Endodermal cell (in vitro differentiated cells): Measurements from ENCODE around the gene PCSK9. TPM values are rescaled to one million over a fixed set of nuclear protein-coding genes. Genes with fewer than 3 reads are reported as not detected.

Experiments used
- DNase-seq: peaks from one replicate; pipeline ENCODE4 v3.0.0-alpha.2; 2017
- H3K27ac ChIP-seq: 2 replicates; pipeline ENCODE4 v1.5.1; 2013; ENCODE audit warnings: mild to moderate bottlenecking, low read depth, low read length, moderate library complexity
- H3K27me3 ChIP-seq: 2 replicates; pipeline ENCODE4 v1.6.1; 2013; ENCODE audit warnings: mild to moderate bottlenecking, low read length, moderate library complexity; ENCODE audit not compliant: insufficient read depth, control insufficient read depth, poor library complexity, severe bottlenecking
- H3K36me3 ChIP-seq: 2 replicates; pipeline ENCODE4 v1.7.0; 2013; ENCODE audit warnings: mild to moderate bottlenecking, low read length, moderate library complexity; ENCODE audit not compliant: control insufficient read depth, insufficient read depth
- H3K4me1 ChIP-seq: one replicate; pipeline ENCODE4 v1.7.0; 2013; ENCODE audit warnings: low read length; ENCODE audit not compliant: control insufficient read depth, insufficient read depth
- H3K4me3 ChIP-seq: 2 replicates; pipeline ENCODE4 v1.5.1; 2013; ENCODE audit warnings: mild to moderate bottlenecking, low read length, moderate library complexity
- H3K9ac ChIP-seq: 2 replicates; pipeline ENCODE4 v1.6.1; 2013; ENCODE audit warnings: mild to moderate bottlenecking, low read length, moderate library complexity; ENCODE audit not compliant: poor library complexity, severe bottlenecking; ENCODE audit errors: extremely low read depth
- H3K9me3 ChIP-seq: 2 replicates; pipeline ENCODE4 v1.6.1; 2013; ENCODE audit warnings: mild to moderate bottlenecking, low read length, moderate library complexity; ENCODE audit not compliant: control insufficient read depth
- H3K27ac Mint-ChIP-seq: 2 replicates; pipeline ENCODE4 v1.8.0; 2020; ENCODE audit warnings: mixed read lengths
- H3K27me3 Mint-ChIP-seq: 2 replicates; pipeline ENCODE4 v1.8.0; 2021; ENCODE audit warnings: mild to moderate bottlenecking, mixed read lengths; ENCODE audit not compliant: insufficient read depth
- H3K36me3 Mint-ChIP-seq: 2 replicates; pipeline ENCODE4 v1.8.0; 2020; ENCODE audit warnings: low read depth, mixed read lengths
- H3K4me1 Mint-ChIP-seq: 2 replicates; pipeline ENCODE4 v1.8.0; 2020; ENCODE audit warnings: mixed read lengths
- H3K4me3 Mint-ChIP-seq: 2 replicates; pipeline ENCODE4 v1.8.0; 2020; ENCODE audit warnings: mild to moderate bottlenecking, moderate library complexity, mixed read lengths
- H3K9me3 Mint-ChIP-seq: 2 replicates; pipeline ENCODE4 v1.8.0; 2020; ENCODE audit warnings: mild to moderate bottlenecking, mixed read lengths
- CTCF ChIP-seq: fragments of 200-600 bp; sonication (generic); conservative IDR thresholded peaks from 2 replicates; pipeline ENCODE4 v1.5.0; 2021; ENCODE audit warnings: antibody characterized with exemption, mild to moderate bottlenecking
- WGBS, 2 experiments: methylation state at CpG; one replicate each; pipeline versions ENCODE4 v1.1.5 to v1.1.7; 2013; ENCODE audit warnings: missing lambda C conversion rate in 2 of 2, mixed read lengths in 1 of 2; ENCODE audit not compliant: insufficient coverage in 1 of 2, insufficient read length in 1 of 2; 5-methylcytosine and 5-hydroxymethylcytosine counted together
- total RNA-seq, 2 donors: library from RNA; stranded (reverse); fragmentation: NEBNext Ultra II Directional in 1 of 2; extraction: Animal tissue kit (Norgen Biotek cat#: 25700) in 1 of 2; gene quantifications; 2 replicates in 1 of 2; 3 replicates in 1 of 2; pipeline ENCODE4 v1.2.1, GENCODE V29; 2021

Gene PCSK9
- total RNA-seq, 2 donors from 2014 or later, result 26.1 to 59.9 TPM

GRCh38 chr1:55057270-55057955 is 18.1 kb downstream of the PCSK9 start:
- peaks cover 3% of the 10 kb centered on the region for H3K36me3 ChIP-seq
- H3K9me3 ChIP-seq, result no peaks in the 10 kb centered on the region
- Mint-ChIP-seq H3K27ac (no peak overlapping the region), H3K9me3 (no peaks in the 10 kb centered on the region), H3K4me3 (no peak overlapping the region), H3K27me3 (no peaks in the 10 kb centered on the region), H3K36me3 (peaks cover 55% of the 10 kb centered on the region), H3K4me1 (no peaks in the 10 kb centered on the region)
- TF ChIP-seq CTCF, result no peak
- H3K4me1 ChIP-seq, result no peaks in the 10 kb centered on the region
- no peak overlapping the region for H3K27ac ChIP-seq
- no peak overlapping the region for H3K4me3 ChIP-seq
- no peak overlapping the region for H3K9ac ChIP-seq
- H3K27me3 ChIP-seq, result no peaks in the 10 kb centered on the region
- 89 to 97% methylated on average over 12 to 15 of the region's 15 CpGs for WGBS, 2 experiments
- DNase-seq, result no peak

GRCh38 chr1:55057956-55058298 is 18.6 kb downstream of the PCSK9 start:
- Mint-ChIP-seq H3K4me1 (no peaks in the 10 kb centered on the region), H3K4me3 (no peak overlapping the region), H3K27me3 (no peaks in the 10 kb centered on the region), H3K36me3 (peaks cover 56% of the 10 kb centered on the region), H3K27ac (no peak overlapping the region), H3K9me3 (no peaks in the 10 kb centered on the region)
- no peaks in the 10 kb centered on the region for H3K4me1 ChIP-seq
- H3K9me3 ChIP-seq, result no peaks in the 10 kb centered on the region
- H3K36me3 ChIP-seq, result peaks cover 1% of the 10 kb centered on the region
- TF ChIP-seq CTCF, result no peak
- no peak overlapping the region for H3K27ac ChIP-seq
- H3K27me3 ChIP-seq, result no peaks in the 10 kb centered on the region
- 94% methylated on average over 6 of the region's 6 CpGs; no CpG with 5 or more reads in 1 of the 2 experiments for WGBS, 2 experiments
- no peak overlapping the region for H3K4me3 ChIP-seq
- H3K9ac ChIP-seq, result no peak overlapping the region
- DNase-seq, result no peak

GRCh38 chr1:55059302-55060132 is 20.2 kb downstream of the PCSK9 start:
- Histone ChIP-seq H3K27me3 (no peaks in the 10 kb centered on the region), H3K9me3 (no peaks in the 10 kb centered on the region), H3K27ac (no peak overlapping the region), H3K4me3 (no peak overlapping the region), H3K9ac (no peak overlapping the region), H3K4me1 (no peaks in the 10 kb centered on the region), H3K36me3 (no peaks in the 10 kb centered on the region)
- Mint-ChIP-seq H3K9me3 (no peaks in the 10 kb centered on the region), H3K27ac (no peak overlapping the region), H3K4me1 (no peaks in the 10 kb centered on the region), H3K27me3 (no peaks in the 10 kb centered on the region), H3K36me3 (peaks cover 52% of the 10 kb centered on the region), H3K4me3 (no peak overlapping the region)
- DNase-seq, result no peak
- no peak for TF ChIP-seq CTCF
- WGBS, 2 experiments, result 92% methylated on average over 11 to 14 of the region's 14 CpGs
